ENCODE measurements around the gene GCNA. TPM values are rescaled to one million over a fixed set of nuclear protein-coding genes. Genes with fewer than 3 reads are reported as not detected.

Gene GCNA
- total RNA-seq, 6 experiments from 2014 or later = 0.48 to 1.7 (median 0.82) TPM

DNA sequence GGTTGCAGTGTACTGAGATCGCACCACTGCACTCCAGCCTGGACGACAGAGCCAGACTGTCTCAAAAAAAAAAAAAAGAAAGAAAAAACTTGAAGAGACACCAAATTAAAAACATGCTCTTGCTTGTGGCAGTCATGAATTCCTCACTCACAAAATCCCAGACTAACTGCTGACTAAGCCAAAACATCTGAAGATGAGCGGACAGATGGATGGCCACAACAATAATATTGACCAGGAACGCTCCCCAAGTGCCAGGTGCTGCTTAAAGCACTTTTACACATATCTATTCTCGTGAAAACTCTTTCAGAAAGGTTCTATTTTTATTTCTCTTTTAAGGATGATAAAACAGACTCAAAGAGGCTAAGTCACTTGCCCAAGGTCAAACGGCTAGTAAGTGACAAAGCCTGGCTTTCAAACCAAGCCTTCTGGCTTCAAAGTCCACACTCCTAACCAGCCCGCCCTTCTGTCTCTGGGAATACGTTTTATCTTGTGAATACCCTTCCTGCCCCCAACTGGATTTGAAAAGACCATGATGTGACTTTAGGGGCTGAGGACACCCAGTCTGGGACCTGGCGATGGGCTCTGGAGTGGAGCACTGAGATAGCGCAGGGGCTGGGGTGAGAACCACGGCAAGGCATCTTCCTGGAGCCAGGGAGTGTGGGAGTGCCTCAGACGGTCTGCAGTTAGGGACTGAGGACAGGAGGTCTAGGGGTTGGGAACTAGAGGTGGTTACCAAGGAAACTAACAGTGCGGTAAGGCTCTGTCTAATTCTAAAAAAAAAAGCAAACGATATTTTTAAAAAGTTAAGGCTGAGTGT lies 49.6 kb downstream of the GCNA start:
- Mint-ChIP-seq H3K36me3 (ENCODE audit: low read depth) (no peaks in the 10 kb centered on the region), H3K27ac (no peak overlapping the region), H3K4me1 (ENCODE audit: low read depth) (no peaks in the 10 kb centered on the region), H3K27me3 (ENCODE audit: insufficient read depth) (no peaks in the 10 kb centered on the region), H3K9me3 (no peaks in the 10 kb centered on the region), H3K4me3 (no peak overlapping the region)
- DNase-seq = no peak
- TF ChIP-seq, protein P1, sequence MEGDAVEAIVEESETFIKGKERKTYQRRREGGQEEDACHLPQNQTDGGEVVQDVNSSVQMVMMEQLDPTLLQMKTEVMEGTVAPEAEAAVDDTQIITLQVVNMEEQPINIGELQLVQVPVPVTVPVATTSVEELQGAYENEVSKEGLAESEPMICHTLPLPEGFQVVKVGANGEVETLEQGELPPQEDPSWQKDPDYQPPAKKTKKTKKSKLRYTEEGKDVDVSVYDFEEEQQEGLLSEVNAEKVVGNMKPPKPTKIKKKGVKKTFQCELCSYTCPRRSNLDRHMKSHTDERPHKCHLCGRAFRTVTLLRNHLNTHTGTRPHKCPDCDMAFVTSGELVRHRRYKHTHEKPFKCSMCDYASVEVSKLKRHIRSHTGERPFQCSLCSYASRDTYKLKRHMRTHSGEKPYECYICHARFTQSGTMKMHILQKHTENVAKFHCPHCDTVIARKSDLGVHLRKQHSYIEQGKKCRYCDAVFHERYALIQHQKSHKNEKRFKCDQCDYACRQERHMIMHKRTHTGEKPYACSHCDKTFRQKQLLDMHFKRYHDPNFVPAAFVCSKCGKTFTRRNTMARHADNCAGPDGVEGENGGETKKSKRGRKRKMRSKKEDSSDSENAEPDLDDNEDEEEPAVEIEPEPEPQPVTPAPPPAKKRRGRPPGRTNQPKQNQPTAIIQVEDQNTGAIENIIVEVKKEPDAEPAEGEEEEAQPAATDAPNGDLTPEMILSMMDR (IDR thresholded peaks at IDR 0.05) = no peak

DNA sequence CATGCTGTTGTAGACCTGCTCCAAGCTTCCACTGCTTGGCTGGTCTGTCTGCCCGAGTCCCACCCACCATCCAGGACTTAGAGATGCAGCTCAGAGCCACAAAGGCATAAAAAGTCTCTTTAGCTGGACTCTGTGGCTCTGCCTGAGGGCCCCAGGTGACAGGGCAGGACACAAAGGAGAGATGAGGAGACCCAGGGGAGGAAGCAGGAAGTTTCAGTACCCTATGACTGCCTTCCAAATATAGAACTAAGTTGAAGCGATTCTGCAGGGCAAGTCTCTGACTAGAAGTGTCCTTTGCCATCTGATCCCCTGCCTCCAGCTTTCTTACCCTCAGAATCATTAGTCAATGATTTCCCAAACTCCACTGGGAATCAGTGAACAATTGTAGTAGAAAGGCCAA lies 51.2 kb downstream of the GCNA start:
- Mint-ChIP-seq H3K9me3 (no peaks in the 10 kb centered on the region), H3K27me3 (ENCODE audit: insufficient read depth) (no peaks in the 10 kb centered on the region), H3K36me3 (ENCODE audit: low read depth) (no peaks in the 10 kb centered on the region)

DNA sequence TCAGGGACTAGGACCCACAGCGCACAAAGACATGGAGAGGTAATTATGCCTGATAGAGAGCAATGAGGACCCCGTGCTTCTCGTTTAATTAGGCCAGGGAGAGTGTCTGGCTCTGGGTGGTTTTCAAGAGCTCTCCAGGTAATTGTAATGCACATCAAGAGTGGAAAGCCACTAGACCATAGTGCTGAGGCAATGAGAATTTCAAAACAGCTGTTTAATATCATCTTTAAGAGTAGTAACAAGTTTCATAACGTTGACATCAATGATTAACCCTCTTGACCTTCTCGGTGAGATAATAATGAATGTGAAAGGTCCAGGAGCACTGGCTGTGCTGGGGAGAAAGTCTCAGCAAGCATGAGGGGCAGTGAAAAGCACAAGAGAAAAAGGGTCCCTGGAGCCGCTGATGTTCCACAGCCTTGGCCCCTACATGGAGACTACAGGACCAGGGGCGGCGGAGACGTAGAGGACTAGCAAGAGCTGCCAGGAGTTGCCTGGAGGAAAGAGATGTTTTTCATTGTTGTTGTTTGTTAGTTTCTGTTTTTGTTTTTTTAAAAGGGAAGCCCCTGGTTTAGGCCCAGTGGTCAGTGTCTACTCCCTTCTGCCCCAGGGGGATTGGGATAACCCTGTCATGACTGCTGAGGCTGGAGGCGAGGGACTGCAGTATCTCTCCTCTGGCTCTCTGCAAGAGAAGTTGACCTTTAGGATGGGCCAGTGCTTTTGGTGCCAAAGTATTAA lies 54.9 kb downstream of the GCNA start:
- Mint-ChIP-seq H3K4me3 (no peak overlapping the region), H3K4me1 (ENCODE audit: low read depth) (no peaks in the 10 kb centered on the region), H3K27ac (no peak overlapping the region), H3K27me3 (ENCODE audit: insufficient read depth) (no peaks in the 10 kb centered on the region), H3K36me3 (ENCODE audit: low read depth) (no peaks in the 10 kb centered on the region), H3K9me3 (no peaks in the 10 kb centered on the region)
- TF ChIP-seq, protein P1 (IDR thresholded peaks at IDR 0.05) = no peak
- DNase-seq = no peak

More for the DNA sequence above, 51.2 kb downstream of the GCNA start:
- TF ChIP-seq, protein P1 (IDR thresholded peaks at IDR 0.05) = no peak
- Mint-ChIP-seq H3K4me3 (no peak overlapping the region), H3K4me1 (ENCODE audit: low read depth) (no peaks in the 10 kb centered on the region), H3K27ac (no peak overlapping the region)
- no peak for DNase-seq

DNA sequence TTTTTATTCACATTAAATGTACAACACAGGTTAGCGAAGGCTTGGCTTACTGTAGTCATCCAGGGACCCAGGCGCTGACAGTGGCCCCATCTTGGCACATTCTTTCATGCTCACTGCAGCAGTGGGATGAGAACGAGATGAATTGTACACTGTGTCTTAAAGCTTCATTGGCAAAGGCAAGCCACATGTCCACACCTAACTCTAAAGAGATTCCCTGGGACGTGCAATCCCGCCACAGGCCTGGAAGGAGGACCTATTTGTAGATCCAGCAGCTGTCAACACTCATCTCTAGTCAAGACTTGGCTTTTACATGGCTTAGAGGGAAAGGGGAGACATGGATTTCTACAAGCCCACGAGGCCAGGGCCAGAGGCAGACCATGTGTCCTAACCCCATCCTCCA lies 56.1 kb downstream of the GCNA start:
- Mint-ChIP-seq H3K4me3 (no peak overlapping the region), H3K27me3 (ENCODE audit: insufficient read depth) (no peaks in the 10 kb centered on the region)

DNA sequence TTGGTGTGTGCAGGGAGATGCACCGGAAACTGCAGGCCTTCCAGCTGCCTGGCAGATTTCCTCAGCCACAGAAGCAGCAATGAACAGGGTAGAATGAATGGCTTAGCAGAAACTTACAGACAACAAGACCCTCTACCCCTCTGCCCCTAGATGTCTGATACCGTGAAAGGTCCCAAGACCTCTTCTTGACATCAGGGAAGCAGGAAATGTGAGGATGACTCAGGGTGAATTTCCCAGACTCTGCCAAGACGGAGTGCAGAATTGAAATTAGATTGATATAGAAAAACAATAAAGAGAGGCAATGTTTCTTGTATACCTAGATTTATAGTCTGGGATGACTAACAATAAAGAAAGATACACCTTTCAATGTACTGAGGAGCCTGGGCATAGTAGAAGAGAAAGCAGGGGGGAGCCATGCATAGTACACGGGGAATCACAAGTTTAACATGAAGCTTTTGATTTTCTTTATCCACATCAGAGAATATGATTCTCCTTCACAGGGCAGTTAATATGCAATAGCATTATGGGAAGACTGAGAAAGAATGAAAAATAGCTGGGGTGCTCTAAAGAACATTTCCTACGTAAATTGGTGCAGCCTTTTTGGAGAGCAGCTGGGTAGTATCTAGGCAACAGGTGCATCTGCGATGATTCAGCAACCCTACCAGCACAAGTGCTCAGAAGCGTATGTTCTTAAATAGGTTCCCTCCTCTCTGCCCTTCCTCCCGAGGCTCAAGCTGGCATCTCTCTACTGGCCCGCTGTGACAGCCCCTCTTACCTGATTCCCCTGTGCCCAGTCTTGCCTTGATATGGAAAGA lies 58.4 kb downstream of the GCNA start:
- Mint-ChIP-seq H3K4me1 (ENCODE audit: low read depth) (no peaks in the 10 kb centered on the region), H3K27me3 (ENCODE audit: insufficient read depth) (no peaks in the 10 kb centered on the region), H3K36me3 (ENCODE audit: low read depth) (no peaks in the 10 kb centered on the region), H3K4me3 (no peak overlapping the region), H3K9me3 (no peaks in the 10 kb centered on the region), H3K27ac (no peak overlapping the region)
- DNase-seq = no peak
- TF ChIP-seq, protein P1 (IDR thresholded peaks at IDR 0.05) = no peak

More for the DNA sequence above, 56.1 kb downstream of the GCNA start:
- Mint-ChIP-seq H3K36me3 (ENCODE audit: low read depth) (no peaks in the 10 kb centered on the region), H3K4me1 (ENCODE audit: low read depth) (no peaks in the 10 kb centered on the region), H3K27ac (no peak overlapping the region), H3K9me3 (no peaks in the 10 kb centered on the region)
- no peak for DNase-seq
- TF ChIP-seq, protein P1 (IDR thresholded peaks at IDR 0.05) = no peak

Measured in HFFc6 (cell line).